DND-41 (cell line): Measurements from ENCODE around the gene DCUN1D3.
"Not testable (repeated sequence)": the region's sequence is repeated elsewhere in the genome, so short reads cannot be mapped to it uniquely, and the experiment has no call there.

Experiments
- ATAC-seq: fragments of 200-7000 bp; cut with Tn5 transposase; 3 replicates; pipeline ENCODE4 v1.9.1; 2021; ENCODE audit warnings: low read depth; ENCODE audit not compliant: insufficient read depth
- DNase-seq: peaks from one replicate; pipeline ENCODE4 v3.0.0-alpha.2; 2020
- H2AFZ ChIP-seq: 2 replicates; pipeline ENCODE4 v1.6.0; 2012; ENCODE audit warnings: low read depth, low read length
- H3K27ac ChIP-seq: 2 replicates; pipeline ENCODE4 v1.5.1; 2012; ENCODE audit warnings: low read length, inconsistent platforms
- H3K27me3 ChIP-seq: fragments of 200-600 bp; sonication (generic); 2 replicates; pipeline ENCODE4 v1.6.0; 2012; ENCODE audit warnings: low read length, mild to moderate bottlenecking, inconsistent platforms; ENCODE audit not compliant: insufficient read depth, poor library complexity
- H3K36me3 ChIP-seq: 2 replicates; pipeline ENCODE4 v1.5.1; 2012; ENCODE audit warnings: low read length, inconsistent platforms; ENCODE audit not compliant: insufficient read depth
- H3K4me1 ChIP-seq: 2 replicates; pipeline ENCODE4 v1.5.1; 2012; ENCODE audit warnings: mild to moderate bottlenecking, low read length; ENCODE audit not compliant: insufficient read depth
- H3K4me2 ChIP-seq: 2 replicates; pipeline ENCODE4 v1.6.0; 2012; ENCODE audit warnings: mild to moderate bottlenecking, moderate library complexity, low read length, inconsistent platforms; ENCODE audit not compliant: insufficient read depth
- H3K4me3 ChIP-seq, 2 experiments: fragments of 200-600 bp in 1 of 2; shearing (Covaris generic) in 1 of 2; 2 replicates each; pipeline ENCODE4 v1.5.1; 2012 to 2016; ENCODE audit warnings: inconsistent platforms in 2 of 2, low read length in 2 of 2, mild to moderate bottlenecking in 2 of 2, low read depth in 1 of 2, moderate library complexity in 1 of 2
- H3K79me2 ChIP-seq: 2 replicates; pipeline ENCODE4 v1.6.0; 2012; ENCODE audit warnings: low read length, inconsistent platforms; ENCODE audit not compliant: insufficient read depth
- H3K9ac ChIP-seq: 2 replicates; pipeline ENCODE4 v1.6.0; 2012; ENCODE audit warnings: low read depth, mild to moderate bottlenecking, inconsistent platforms, low read length, moderate library complexity
- H3K9me3 ChIP-seq: 2 replicates; pipeline ENCODE4 v1.5.1; 2012; ENCODE audit warnings: low read length, moderate library complexity, mild to moderate bottlenecking, inconsistent platforms; ENCODE audit not compliant: insufficient read depth, severe bottlenecking
- H4K20me1 ChIP-seq: 2 replicates; pipeline ENCODE4 v1.6.0; 2012; ENCODE audit warnings: low read length; ENCODE audit not compliant: insufficient read depth
- EZH2 ChIP-seq: IDR thresholded peaks from 3 replicates; pipeline ENCODE4 v1.6.1; 2012; ENCODE audit warnings: borderline replicate concordance, low read depth, mild to moderate bottlenecking, moderate library complexity, low read length, inconsistent platforms; ENCODE audit not compliant: severe bottlenecking
- TF ChIP-seq, protein P1 (sequence below): IDR thresholded peaks from 2 replicates; pipeline ENCODE4 v1.5.1; 2012; ENCODE audit warnings: borderline replicate concordance, low read length, moderate library complexity, mild to moderate bottlenecking; ENCODE audit not compliant: poor library complexity, severe bottlenecking; ENCODE audit errors: extremely low read depth

The DCUN1D3 gene

DNA sequence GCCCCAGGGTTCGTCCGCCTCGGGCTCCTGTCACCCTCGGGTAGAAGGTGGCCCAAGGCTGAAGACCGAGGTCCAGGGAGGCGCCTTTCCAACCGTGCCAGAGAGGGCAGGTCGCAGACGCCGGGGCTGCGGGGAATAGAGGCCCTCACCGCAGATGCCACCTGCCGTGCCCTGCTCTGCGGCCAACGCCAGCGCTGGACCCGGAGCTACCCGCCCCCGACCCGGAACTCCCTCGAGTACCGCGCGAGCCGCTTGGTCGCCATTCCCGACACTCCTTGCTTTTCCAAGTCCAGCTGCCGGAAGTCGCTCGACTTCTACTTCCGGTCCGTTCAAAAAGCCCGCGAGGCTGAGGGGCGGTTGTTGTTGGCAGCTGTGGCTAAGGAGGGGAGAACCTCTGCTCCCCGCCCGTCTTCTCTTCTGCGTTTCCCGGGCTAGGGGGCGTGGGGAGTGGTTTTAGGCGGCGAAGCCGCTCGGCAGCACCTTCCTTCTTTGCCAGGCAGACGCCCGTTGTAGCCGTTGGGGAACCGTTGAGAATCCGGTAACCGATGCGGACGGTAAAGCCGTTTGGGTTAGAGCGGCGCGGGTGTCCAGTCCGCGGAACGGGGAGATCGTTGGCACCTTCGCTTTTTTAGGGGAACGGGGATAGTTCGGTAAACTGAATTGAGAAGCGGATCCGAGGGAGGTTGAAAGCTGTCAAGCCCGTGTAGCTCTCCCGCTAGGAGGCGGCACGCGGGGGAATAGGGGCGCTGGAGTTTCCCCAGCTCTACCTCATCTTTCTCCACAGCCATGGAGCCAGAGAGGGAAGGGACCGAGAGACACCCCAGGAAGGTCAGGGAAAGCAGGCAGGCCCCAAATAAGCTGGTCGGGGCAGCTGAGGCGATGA lies 93.7 kb downstream of the DCUN1D3 start, which contains the start of the genes ERI2 and REXO5:
ERI2 (minus strand) TSS at position 305 of the 883 bp plus-strand sequence; CDS start at position 263, 42 bp downstream.
REXO5 (plus strand) TSS at position 360 of the 883 bp plus-strand sequence; CDS start at position 787, 427 bp downstream.
- peak within 1 kb of the TSS; percentile 56 to 71 for H3K4me3 ChIP-seq
- H2AFZ ChIP-seq: peak within 1 kb of the TSS; percentile 82
- peaks cover 21% of the 10 kb centered on the region for H3K79me2 ChIP-seq
- H3K9ac ChIP-seq: peak within 1 kb of the TSS; percentile 97
- peak; percentile 89 for DNase-seq
- peaks cover 29% of the 10 kb centered on the region for H3K4me1 ChIP-seq
- no peaks in the 10 kb centered on the region for H4K20me1 ChIP-seq
- TF ChIP-seq, protein P1, sequence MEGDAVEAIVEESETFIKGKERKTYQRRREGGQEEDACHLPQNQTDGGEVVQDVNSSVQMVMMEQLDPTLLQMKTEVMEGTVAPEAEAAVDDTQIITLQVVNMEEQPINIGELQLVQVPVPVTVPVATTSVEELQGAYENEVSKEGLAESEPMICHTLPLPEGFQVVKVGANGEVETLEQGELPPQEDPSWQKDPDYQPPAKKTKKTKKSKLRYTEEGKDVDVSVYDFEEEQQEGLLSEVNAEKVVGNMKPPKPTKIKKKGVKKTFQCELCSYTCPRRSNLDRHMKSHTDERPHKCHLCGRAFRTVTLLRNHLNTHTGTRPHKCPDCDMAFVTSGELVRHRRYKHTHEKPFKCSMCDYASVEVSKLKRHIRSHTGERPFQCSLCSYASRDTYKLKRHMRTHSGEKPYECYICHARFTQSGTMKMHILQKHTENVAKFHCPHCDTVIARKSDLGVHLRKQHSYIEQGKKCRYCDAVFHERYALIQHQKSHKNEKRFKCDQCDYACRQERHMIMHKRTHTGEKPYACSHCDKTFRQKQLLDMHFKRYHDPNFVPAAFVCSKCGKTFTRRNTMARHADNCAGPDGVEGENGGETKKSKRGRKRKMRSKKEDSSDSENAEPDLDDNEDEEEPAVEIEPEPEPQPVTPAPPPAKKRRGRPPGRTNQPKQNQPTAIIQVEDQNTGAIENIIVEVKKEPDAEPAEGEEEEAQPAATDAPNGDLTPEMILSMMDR: peak; percentile 52
- no peak for TF ChIP-seq EZH2
- ATAC-seq: peak; percentile 90
- no peaks in the 10 kb centered on the region; the same call in 1 of the 2 replicates for H3K36me3 ChIP-seq
- peak within 1 kb of the TSS; percentile 71 for H3K4me2 ChIP-seq
- peak within 1 kb of the TSS; percentile 98 for H3K27ac ChIP-seq
- peaks cover 10% of the 10 kb centered on the region for H3K27me3 ChIP-seq
- H3K9me3 ChIP-seq: no peaks in the 10 kb centered on the region

DNA sequence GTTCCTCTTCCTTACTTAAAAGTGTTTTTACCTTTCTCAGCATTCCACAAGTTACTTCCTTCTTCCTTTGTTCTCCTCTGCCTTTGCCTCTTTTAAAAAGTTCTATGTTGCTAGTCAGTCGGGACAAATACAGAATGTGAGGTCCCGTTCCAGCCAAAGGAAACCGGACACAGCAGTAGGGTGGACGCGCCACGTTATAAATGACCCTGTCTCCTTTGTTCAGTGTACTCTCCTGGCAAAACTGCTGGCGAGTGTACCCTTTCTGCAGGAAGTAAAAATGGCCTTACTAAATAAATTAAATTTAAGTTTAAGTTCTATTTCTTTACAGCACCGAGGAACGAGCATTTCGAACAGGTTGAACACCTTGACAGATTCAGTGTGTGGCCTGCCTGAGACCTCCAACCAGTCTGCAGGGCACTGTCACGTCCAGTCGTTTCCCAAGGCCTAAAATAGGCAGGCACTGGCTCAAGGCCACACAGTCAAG lies 94.4 kb downstream of the DCUN1D3 start:
- not testable (repeated sequence) for H3K9me3 ChIP-seq, ATAC-seq, DNase-seq, H4K20me1 ChIP-seq, H3K36me3 ChIP-seq
- H2AFZ ChIP-seq: peak overlapping the region; percentile 82
- H3K4me3 ChIP-seq: peak overlapping the region; percentile 56 to 71; a peak in 3 of 4 replicates
- peak overlapping the region; percentile 71 for H3K4me2 ChIP-seq
- H3K4me1 ChIP-seq: peaks cover 29% of the 10 kb centered on the region
- peak overlapping the region; percentile 97 for H3K9ac ChIP-seq
- peaks cover 21% of the 10 kb centered on the region for H3K79me2 ChIP-seq
- peak overlapping the region; percentile 98 for H3K27ac ChIP-seq
- peaks cover 10% of the 10 kb centered on the region for H3K27me3 ChIP-seq
